ENCODE data around the gene NOM1.
A peak's percentile ranks its signal among the peaks of the same experiment; 100 is the strongest.
"Not testable (repeated sequence)": the region's sequence is repeated elsewhere in the genome, so short reads cannot be mapped to it uniquely, and the experiment has no call there.

NOM1 gene, protein sequence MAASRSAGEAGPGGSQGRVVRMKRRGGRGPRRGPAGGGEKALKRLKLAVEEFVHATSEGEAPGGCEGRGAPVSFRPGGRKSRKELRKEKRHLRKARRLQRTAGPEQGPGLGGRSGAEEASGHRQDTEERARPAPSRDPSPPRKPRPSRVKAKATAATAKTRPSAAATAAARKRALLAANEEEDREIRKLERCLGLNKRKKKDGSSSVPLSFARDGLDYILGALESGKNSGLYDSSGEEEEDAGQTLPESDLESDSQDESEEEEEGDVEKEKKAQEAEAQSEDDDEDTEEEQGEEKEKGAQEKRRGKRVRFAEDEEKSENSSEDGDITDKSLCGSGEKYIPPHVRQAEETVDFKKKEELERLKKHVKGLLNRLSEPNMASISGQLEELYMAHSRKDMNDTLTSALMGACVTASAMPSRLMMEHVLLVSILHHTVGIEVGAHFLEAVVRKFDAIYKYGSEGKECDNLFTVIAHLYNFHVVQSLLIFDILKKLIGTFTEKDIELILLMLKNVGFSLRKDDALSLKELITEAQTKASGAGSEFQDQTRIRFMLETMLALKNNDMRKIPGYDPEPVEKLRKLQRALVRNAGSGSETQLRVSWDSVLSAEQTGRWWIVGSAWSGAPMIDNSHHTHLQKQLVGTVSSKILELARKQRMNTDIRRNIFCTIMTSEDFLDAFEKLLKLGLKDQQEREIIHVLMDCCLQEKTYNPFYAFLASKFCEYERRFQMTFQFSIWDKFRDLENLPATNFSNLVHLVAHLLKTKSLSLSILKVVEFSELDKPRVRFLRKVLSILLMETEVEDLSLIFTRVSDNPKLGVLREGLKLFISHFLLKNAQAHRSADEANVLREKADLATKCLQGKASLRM
- 44.9 to 49.6 (median 47.3) reads per million in 4 experiments for total RNA-seq

GRCh38 chr7:156949541-156950380, at the start of gene NOM1:
Gene NOM1 (plus strand): TSS chr7:156949712. CDS start chr7:156949738, 26 bp downstream.
- DNase-seq: peak; percentile 84

DNA sequence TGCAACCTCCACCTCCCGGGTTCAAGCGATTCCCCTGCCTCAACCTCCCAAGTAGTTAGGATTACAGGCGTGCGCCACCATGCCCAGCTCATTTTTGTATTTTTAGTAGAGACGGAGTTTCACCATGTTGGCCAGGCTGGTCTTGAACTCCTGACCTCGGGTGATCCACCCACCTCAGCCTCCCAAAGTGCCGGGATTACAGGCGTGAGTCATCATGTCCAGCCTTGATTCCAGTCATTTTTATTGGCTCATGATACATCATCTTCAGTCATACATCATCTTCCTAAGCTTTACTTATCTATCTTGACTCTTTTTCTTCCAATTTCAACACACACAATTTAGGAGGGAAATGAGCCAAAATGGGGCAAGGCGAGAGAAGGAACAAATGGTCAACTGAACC, 49.4 kb upstream of the NOM1 start:
- DNase-seq: not testable (repeated sequence)

DNA sequence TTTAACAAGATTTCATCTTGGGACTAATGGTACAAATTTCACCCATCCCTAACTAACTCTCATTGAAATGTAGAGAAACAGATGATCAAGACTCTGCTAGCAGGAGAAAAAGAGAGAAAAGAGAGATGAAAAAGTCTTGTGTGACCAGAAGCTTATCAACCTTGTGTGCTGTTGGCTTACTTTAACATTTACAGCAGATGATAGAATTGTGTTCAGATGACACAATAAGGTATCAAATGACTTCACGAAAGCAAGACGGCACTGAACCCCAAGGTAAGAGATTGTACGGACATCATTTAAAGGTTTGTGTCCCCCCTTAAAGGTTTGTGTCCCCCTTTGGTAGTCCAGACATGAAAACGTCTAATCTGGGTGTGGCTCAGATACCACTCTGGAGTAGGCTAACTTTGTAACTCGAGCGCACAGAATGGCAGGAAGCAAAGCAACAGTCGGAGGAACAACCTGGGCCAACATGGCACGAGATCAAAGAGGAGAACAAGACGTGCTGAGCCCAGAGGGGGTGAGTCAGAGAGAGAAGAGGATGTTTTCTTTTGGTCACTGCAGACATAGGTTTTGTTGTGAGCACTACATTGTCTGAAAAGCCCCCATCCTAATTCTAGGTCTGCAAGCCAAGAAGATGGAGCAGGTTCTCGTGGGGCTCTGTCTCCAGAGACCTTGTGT, 46.1 kb upstream of the NOM1 start:
- DNase-seq: peak; percentile 8

GRCh38 chr7:156906200-156906649, 43.3 kb upstream of the NOM1 start:
- no peak for DNase-seq

- DNase-seq: no peak
Measured at GRCh38 chr7:156907656-156908055, 41.9 kb upstream of the NOM1 start.

- DNase-seq: not testable (repeated sequence)
Measured at GRCh38 chr7:156909574-156910252, 39.8 kb upstream of the NOM1 start.

DNA sequence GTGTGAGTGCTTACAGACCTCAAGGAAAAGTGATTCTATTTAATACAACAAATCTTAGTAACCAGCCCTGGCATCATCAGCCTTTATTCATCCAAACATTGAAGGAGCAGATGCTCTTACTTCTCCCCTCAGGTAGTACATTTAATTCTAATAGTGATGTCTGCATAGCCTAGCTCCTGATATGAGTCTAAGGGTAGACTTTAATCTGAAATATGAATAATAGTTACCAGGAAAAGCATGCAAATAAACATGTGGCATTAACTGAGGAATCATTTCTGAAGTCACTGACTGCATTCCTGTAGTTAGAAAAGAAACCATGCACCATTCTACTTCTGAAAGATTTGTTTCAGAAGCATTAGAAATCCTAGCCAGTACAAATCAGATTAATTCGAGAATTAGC, 30.9 kb upstream of the NOM1 start:
- DNase-seq: no peak

- no peak for DNase-seq
Measured at GRCh38 chr7:156919132-156919713, 30.3 kb upstream of the NOM1 start.

DNA sequence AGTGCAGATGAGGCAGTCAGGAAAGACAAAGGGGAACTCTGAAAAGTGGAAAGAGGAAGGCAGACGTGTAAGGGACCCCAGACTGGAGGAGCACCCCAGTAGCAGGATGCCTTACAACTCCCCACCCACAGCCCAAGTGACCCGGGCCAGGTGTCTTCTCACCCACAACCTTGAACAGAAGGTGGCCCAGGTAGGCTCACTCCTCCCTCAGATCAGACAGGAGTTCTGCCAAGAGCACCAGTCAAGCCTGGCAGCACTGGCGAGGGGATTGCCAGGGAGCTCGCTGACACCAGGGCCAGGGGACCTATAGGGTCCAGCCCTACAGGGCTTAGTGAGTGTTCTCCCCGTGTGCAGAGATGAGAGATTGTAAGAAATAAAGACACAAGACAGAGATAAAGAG, 29.4 kb upstream of the NOM1 start:
- DNase-seq: no peak

DNA sequence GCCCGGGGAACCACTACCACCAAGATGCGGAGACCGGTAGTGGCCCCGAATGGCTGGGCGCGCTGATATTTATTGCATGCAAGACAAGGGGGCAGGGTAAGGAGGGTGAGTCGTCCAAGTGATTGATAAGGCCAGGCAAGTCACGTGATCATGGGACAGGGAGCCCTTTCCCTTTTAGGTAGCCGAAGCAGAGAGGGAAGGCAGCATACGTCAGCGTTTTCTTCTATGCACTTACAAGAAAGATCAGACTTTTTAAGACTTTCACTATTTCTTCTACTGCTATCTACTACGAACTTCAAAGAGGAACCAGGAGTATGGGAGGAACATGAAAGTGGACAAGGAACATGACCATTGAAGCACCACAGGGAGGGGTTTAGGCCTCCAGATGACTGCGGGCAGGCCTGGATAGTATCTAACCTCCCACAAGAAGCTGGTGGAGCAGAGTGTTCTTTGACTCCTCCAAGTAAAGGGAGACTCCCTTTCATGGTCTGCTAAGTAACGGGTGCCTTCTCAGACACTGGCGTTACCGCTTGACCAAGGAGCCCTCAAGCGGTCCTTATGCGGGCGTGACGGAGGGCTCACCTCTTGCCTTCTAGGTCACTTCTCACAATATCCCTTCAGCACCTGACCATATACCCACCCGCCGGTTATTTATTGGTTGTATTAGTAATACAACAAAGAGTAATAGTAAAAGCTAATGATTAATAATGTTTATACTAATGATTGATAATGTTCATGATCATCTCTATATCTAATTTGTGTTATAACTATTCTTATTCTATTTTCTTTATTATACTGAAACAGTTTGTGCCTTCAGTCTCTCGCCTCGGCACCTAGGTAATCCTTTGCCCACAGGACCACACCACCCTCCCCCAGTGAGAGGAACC, 28.8 kb upstream of the NOM1 start:
- not testable (repeated sequence) for DNase-seq

GRCh38 chr7:156922304-156922703, 27.2 kb upstream of the NOM1 start:
- not testable (repeated sequence) for DNase-seq

DNA sequence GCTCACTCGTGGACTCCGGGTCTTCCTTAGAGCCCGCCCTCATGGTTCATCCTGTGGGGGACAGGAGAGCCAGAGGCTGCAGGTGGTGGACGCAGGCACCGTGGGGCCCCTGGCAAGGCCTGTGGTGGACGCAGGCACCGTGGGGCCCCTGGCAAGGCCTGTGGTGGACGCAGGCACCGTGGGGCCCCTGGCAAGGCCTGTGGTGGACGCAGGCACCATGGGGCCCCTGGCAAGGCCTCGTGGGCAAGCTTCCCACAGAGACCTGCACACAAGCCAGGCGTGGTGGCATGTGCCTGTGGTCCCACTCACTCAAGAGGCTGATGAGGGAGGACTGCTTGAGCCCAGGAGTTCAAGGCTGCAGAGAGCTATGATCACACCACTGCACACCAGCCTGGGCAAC, 23.7 kb upstream of the NOM1 start:
- DNase-seq: not testable (repeated sequence)

GRCh38 chr7:156927571-156928405, 21.7 kb upstream of the NOM1 start:
- DNase-seq: no peak

DNA sequence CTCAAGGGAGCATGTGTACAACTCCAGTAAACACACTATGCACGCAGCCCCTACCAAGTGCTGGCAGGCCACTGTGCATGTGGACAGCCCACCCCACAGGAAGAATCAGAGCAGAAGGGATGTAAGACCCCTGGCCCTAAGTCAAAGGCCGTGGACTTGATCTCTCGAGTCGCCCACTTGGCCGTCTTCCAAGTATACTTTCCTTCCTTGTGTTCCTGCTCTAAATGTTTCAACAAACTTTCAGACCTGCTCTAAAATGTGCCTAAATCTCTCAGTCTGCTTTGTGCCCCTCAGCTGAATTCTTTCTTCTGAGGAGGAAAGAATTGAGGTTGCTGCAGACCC, 21.1 kb upstream of the NOM1 start:
- DNase-seq: no peak

DNA sequence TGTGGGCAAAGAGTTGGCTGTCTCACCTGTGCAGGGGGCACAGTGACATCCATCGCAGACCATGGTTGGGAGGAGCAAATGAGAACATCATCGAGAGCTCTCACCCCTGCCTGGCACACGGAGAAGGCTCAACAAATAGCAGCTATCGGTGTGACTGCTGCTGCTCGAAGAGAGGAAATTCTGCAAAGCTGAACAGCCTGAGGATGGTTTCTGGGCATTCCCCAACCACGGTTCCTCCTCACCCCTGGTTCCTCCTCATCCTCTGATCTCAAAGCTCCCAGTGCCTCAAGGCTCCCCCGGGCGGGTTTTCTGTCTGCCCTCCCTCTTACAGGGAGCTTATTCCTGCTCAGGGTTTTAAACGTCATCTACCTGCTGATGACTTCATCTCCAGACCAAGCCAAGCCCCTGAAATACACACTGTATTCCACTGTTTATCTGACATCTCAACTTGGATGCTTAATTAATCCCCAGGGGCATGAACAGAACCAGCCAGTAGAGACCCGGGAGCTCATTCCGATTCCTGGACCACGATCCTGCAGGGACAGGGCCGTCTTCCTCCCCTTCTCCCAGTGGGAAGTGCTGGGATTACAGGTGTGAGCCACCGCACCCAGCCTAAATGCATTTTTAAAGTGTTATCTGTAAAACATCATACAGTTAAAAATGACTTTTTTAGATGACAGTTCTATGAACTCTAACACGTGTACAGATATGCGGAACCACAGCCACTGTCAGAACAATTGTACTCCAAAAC, 19.5 kb upstream of the NOM1 start:
- no peak for DNase-seq

GRCh38 chr7:156932006-156932405, 17.5 kb upstream of the NOM1 start:
- no peak for DNase-seq

- no peak for DNase-seq
Measured at GRCh38 chr7:156935250-156935649, 14.3 kb upstream of the NOM1 start.

DNA sequence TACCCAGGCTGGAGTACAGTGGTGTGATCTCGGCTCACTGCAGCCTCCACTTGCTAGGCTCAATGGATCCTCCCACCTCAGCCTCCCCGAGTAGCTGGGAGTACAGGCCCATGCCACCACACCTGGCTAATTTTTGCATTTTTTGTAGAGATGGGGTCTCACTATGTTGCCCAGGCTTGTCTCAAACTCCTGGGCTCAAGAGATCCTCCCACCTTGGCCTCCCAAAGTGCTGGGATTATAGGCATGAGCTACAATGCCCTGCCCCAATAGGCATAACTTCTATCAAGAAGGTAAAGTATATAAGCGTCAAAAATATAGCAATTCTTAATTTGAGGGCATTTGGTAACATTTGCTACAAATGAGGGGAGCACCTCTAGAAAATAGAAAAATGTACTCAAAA, 12.7 kb upstream of the NOM1 start:
- not testable (repeated sequence) for DNase-seq

Data from effector CD8-positive, alpha-beta T cell (primary cell).